Thyroid gland (tissue), 4 donors: Measurements from ENCODE around the gene CYSTM1. TPM values are rescaled to one million over a fixed set of nuclear protein-coding genes. Genes with fewer than 3 reads are reported as not detected.

Experiments
- DNase-seq, 2 donors: peaks; one replicate each; pipeline ENCODE4 v3.0.0-alpha.2; 2019
- H3K27ac ChIP-seq, 3 donors: fragments of 200-600 bp; sonication (generic); 1 replicate in 2 of 3; 2 replicates in 1 of 3; pipeline ENCODE4 v1.5.1; 2016 to 2019; ENCODE audit warnings: mild to moderate bottlenecking in 1 of 3, moderate library complexity in 1 of 3
- H3K27me3 ChIP-seq: fragments of 200-600 bp; sonication (generic); one replicate; pipeline ENCODE4 v1.5.1; 2019
- H3K36me3 ChIP-seq, 2 donors: fragments of 200-600 bp; sonication (generic); one replicate each; pipeline ENCODE4 v1.5.1; 2016 to 2019
- H3K4me1 ChIP-seq, 2 donors: fragments of 200-600 bp; sonication (generic); one replicate each; pipeline ENCODE4 v1.5.1; 2017 to 2019
- H3K4me3 ChIP-seq, 3 donors: fragments of 200-600 bp; sonication (generic); replicated peaks in 1 of 3; 1 replicate in 2 of 3; 2 replicates in 1 of 3; pipeline ENCODE4 v1.5.1; 2016; ENCODE audit warnings: mild to moderate bottlenecking in 1 of 3
- H3K9me3 ChIP-seq: fragments of 200-600 bp; sonication (generic); one replicate; pipeline ENCODE4 v1.5.1; 2017
- POLR2A ChIP-seq, 2 donors: fragments of 450-650 bp; IDR thresholded peaks; one replicate each; pipeline ENCODE4 v1.6.1; 2017; ENCODE audit warnings: antibody characterized with exemption in 2 of 2, mild to moderate bottlenecking in 2 of 2, moderate library complexity in 1 of 2
- WGBS, 2 donors: methylation state at CpG; one replicate each; pipeline ENCODE4 v1.1.5; 2017; 5-methylcytosine and 5-hydroxymethylcytosine counted together
- intact Hi-C: fragments of 100-400 bp; cut with DNase I; formaldehyde crosslinking; loops from one replicate; pipeline ENCODE4 v1.15.1; 2023
- total RNA-seq, 4 donors: library from RNA; depleted of rRNA; stranded (reverse); fragments of >200 nt; gene quantifications; one replicate each; pipeline ENCODE4 v1.2.3, GENCODE V29; 2016
- TF ChIP-seq, protein P1 (sequence below), 6 experiments: fragments of 200-600 bp in 3 of 6; fragments of 450-650 bp in 3 of 6; sonication (generic) in 3 of 6; IDR thresholded peaks; one replicate each; pipeline ENCODE4 v1.5.1; 2016 to 2019; ENCODE audit warnings: antibody characterized with exemption in 6 of 6, mild to moderate bottlenecking in 2 of 6, inconsistent platforms in 1 of 6, moderate library complexity in 1 of 6

Gene CYSTM1
- total RNA-seq, 4 donors from 2014 or later: 55.4 to 238 (median 112) TPM

- intact Hi-C loops: no loop called here
- no peaks in the 10 kb centered on the region for H3K27me3 ChIP-seq
- no peak for DNase-seq
- 87 to 88% methylated on average over 5 of the region's 5 CpGs for WGBS, 2 donors
- H3K9me3 ChIP-seq: no peaks in the 10 kb centered on the region
- no peaks in the 10 kb centered on the region for H3K36me3 ChIP-seq
- peaks cover 14 to 32% of the 10 kb centered on the region in 2 donors for H3K4me1 ChIP-seq
- no peak overlapping the region for H3K4me3 ChIP-seq
- no peak overlapping the region for H3K27ac ChIP-seq
- no peak for TF ChIP-seq POLR2A (IDR thresholded peaks at IDR 0.05)
- TF ChIP-seq, protein P1, sequence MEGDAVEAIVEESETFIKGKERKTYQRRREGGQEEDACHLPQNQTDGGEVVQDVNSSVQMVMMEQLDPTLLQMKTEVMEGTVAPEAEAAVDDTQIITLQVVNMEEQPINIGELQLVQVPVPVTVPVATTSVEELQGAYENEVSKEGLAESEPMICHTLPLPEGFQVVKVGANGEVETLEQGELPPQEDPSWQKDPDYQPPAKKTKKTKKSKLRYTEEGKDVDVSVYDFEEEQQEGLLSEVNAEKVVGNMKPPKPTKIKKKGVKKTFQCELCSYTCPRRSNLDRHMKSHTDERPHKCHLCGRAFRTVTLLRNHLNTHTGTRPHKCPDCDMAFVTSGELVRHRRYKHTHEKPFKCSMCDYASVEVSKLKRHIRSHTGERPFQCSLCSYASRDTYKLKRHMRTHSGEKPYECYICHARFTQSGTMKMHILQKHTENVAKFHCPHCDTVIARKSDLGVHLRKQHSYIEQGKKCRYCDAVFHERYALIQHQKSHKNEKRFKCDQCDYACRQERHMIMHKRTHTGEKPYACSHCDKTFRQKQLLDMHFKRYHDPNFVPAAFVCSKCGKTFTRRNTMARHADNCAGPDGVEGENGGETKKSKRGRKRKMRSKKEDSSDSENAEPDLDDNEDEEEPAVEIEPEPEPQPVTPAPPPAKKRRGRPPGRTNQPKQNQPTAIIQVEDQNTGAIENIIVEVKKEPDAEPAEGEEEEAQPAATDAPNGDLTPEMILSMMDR (IDR thresholded peaks at IDR 0.05): no peak
These were observed 11.3 kb downstream of the CYSTM1 start for GRCh38 chr5:140186267-140186671.

DNA sequence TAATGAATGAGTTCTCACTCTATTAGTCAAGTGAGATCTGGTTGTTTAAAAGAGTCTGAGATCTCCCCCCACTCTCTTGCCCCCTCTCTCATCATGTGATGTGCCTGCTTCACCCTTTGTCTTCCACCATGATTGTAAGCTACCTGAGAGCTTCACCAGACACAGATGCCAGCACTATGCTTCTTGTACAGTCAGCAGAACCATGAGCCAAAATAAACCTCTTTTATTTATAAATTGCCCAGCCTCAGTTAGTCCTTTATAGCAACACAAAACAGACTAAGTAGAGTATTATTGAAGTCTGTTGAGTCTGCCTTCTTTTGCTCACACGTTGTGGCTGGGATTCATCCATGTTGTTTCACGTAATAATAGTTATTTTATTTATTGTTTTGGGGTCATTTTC is 14.3 kb downstream of the CYSTM1 start:
- no peak for TF ChIP-seq POLR2A (IDR thresholded peaks at IDR 0.05)
- no peaks in the 10 kb centered on the region for H3K36me3 ChIP-seq
- no peaks in the 10 kb centered on the region for H3K9me3 ChIP-seq
- DNase-seq: no peak
- intact Hi-C loops: no loop called here
- H3K4me1 ChIP-seq: peaks cover 0 to 10% of the 10 kb centered on the region in 2 donors
- no peaks in the 10 kb centered on the region for H3K27me3 ChIP-seq
- no peak overlapping the region for H3K27ac ChIP-seq
- 94 to 95% methylated on average over 2 of the region's 2 CpGs for WGBS, 2 donors
- H3K4me3 ChIP-seq: no peak overlapping the region

GRCh38 chr5:140189977-140190871 is 15.2 kb downstream of the CYSTM1 start:
- Histone ChIP-seq H3K4me3 (no peak overlapping the region), H3K36me3 (no peaks in the 10 kb centered on the region), H3K27me3 (no peaks in the 10 kb centered on the region), H3K4me1 (peaks cover 7 to 16% of the 10 kb centered on the region in 2 donors), H3K27ac (no peak overlapping the region), H3K9me3 (no peaks in the 10 kb centered on the region)
- 73 to 75% methylated on average over 3 of the region's 3 CpGs for WGBS, 2 donors
- DNase-seq: no peak
- intact Hi-C loops: no loop called here
- TF ChIP-seq, protein P1 (IDR thresholded peaks at IDR 0.05): no peak
- no peak for TF ChIP-seq POLR2A (IDR thresholded peaks at IDR 0.05)

DNA sequence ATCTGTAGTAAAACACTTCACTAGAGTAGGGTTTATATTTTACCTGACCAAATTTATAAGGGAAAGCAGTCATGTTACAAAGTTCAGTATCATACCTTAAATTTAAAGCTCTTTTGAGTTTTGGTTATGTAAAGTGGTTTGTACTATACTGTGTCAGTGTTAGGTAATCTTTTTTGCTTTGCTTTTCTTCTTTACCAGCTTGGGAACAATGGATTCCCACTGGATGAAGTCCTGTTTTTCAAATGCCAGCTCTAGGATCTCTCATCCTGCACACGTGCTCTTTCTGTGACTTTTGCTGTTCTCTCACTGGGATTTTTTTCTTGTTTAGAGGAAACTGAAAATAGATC is 15.9 kb downstream of the CYSTM1 start:
- H3K36me3 ChIP-seq: no peaks in the 10 kb centered on the region
- TF ChIP-seq, protein P1 (IDR thresholded peaks at IDR 0.05): no peak
- no peak for TF ChIP-seq POLR2A (IDR thresholded peaks at IDR 0.05)
- H3K27ac ChIP-seq: no peak overlapping the region
- H3K4me3 ChIP-seq: no peak overlapping the region
- DNase-seq: no peak
- 0 to 31% methylated on average over 1 of the region's 1 CpG for WGBS, 2 donors
- H3K9me3 ChIP-seq: no peaks in the 10 kb centered on the region
- intact Hi-C loops: no loop called here
- H3K4me1 ChIP-seq: peaks cover 7 to 16% of the 10 kb centered on the region in 2 donors
- no peaks in the 10 kb centered on the region for H3K27me3 ChIP-seq

DNA sequence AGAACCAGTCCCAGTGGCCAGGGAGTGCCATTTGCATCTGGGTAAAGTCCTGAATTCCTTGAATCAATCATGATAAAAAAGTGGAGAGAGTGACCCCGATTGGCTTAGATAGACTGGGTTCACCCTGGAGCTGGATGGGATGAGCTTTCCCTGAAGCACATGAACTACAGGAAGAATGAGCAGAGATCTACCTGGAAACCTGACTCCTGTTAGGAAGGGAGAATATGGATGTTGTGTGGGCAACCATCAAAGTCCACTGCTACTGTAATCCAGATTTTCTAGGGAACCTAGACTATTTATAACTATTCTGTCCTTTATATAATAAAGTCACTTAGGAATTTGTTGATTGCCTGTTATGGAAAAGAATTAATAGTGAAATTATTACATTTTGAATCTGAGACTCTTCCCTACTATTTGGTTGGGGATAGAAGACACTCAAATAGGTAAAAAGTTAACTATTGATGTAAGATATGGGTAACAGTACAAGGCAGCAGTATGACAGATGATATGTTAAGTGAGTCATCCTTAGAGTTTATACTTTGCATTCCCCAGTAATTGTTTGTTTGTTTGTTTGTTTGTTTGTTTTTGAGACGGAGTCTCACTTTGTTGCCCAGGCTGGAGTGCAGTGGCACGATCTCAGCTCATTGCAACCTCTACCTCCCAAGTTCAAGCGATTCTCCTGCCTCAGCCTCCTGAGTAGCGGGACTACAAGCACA is 17.9 kb downstream of the CYSTM1 start:
- H3K36me3 ChIP-seq: no peaks in the 10 kb centered on the region
- H3K27ac ChIP-seq: no peak overlapping the region
- H3K4me1 ChIP-seq: peaks cover 17 to 19% of the 10 kb centered on the region in 2 donors
- H3K27me3 ChIP-seq: no peaks in the 10 kb centered on the region
- no peaks in the 10 kb centered on the region for H3K9me3 ChIP-seq
- no peak overlapping the region for H3K4me3 ChIP-seq
- no peak for TF ChIP-seq POLR2A (IDR thresholded peaks at IDR 0.05)
- TF ChIP-seq, protein P1 (IDR thresholded peaks at IDR 0.05): no peak
- WGBS, 2 donors: 93 to 96% methylated on average over 5 of the region's 5 CpGs
- DNase-seq: no peak
- intact Hi-C loops: no loop called here
